HG02759 (cell line): ENCODE data around the gene CTNND2.

ENCODE experiments used
- ATAC-seq: cut with Tn5 transposase; IDR thresholded peaks from one replicate; pipeline ENCODE4 v1.9.1; 2021; ENCODE audit warnings: mild to moderate bottlenecking, moderate library complexity; ENCODE audit not compliant: unreplicated experiment

Gene CTNND2

DNA sequence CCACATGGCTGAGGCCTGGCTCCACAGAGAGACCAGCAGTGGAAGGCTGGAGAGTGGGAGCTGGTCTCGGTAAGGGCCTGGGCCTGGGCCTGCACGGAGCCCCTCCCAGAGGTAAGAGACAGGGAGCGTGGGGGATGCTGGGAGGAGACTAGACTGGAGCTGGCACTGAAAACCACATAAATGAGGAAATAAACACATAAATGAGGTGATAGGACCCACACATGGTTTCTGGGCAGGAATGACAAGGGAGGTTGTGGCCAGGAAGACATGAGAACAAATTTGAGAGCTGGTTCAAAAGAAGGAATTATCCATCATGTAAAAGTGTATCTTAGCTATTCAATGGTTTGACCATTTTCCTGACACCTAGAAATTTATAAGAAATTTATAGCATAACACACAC, 691.5 kb downstream of the CTNND2 start:
- ATAC-seq, result no peak

- no peak for ATAC-seq
These were observed 706.5 kb downstream of the CTNND2 start for GRCh38 chr5:11197726-11198125.

DNA sequence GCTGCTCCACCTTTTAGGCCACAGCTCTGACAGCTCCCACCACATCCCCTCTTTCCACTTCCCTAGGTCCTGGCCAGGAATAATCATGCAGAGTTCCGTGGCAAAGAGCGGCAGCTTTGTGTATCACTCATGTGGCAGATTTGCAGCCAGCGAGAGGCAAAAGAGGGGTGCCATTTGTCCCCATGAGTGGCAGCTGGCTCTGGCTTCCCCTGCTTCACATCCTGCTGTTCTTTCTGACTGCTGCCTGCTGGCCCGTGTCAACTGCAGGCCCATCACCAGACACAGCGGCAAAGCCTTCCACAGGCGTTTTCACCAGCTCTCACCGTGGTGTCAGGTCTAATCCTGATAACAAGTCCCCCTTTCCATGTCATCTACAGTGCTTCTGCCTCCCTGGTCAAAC, 712.6 kb downstream of the CTNND2 start:
- ATAC-seq, result no peak

GRCh38 chr5:11182441-11183080, 721.7 kb downstream of the CTNND2 start:
- no peak for ATAC-seq

GRCh38 chr5:11181940-11182339, 722.3 kb downstream of the CTNND2 start:
- no peak for ATAC-seq

DNA sequence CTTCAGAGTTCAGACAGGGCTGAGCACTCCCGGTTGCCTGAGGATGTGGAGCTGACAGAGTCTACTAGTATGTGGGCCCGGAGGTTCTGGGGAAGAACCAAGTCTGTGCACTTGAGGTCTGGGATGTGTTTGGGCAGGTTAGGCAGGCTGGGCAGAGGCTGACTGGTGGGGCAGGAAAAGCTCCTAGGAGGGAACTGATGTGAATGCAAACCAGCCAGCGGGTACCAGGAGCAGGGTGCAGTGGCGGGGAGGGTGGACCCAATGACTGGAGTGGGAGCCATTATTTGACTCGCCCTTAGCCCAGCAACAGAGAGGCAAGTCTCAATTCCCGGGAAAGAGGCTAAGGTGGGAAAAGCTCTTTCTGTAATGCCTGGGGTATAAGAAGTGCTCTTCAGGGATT, 723.4 kb downstream of the CTNND2 start:
- no peak for ATAC-seq

DNA sequence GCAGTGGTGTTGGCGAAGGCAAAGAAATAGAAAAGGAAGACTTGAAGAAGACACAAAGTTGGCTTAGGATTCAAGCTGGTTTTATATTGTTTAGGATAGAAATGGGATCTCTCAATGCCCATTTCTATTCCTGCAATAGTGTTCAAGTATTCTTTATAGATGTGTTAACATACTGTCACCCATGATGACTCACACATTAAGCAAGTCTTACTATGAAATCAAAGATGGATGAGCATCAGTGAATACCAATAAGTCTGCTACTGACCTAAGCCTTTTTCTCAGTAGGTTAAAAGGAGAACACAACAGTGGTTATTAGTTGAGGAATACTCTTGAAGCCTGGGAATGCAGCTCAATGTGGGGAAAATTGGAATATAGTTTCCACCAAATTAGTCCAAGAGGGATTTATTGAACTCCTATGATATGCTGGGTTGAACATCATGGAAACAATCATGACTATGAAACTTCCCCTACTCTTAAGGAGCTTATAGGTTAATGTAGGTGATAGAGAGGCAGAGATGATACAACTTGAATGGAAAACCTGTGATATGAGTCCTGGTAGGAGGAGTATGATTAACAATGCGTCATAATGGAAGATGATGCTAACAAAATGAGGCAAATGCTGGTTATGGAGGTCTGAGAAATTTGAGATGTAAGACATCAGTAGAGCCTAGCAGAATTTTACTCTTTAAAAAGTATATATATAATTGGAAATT, 726.1 kb downstream of the CTNND2 start:
- ATAC-seq, result no peak

- ATAC-seq, result no peak
These were observed 729.7 kb downstream of the CTNND2 start for GRCh38 chr5:11174591-11174990.

- ATAC-seq, result no peak
These were observed 731.8 kb downstream of the CTNND2 start for GRCh38 chr5:11172484-11172883.

DNA sequence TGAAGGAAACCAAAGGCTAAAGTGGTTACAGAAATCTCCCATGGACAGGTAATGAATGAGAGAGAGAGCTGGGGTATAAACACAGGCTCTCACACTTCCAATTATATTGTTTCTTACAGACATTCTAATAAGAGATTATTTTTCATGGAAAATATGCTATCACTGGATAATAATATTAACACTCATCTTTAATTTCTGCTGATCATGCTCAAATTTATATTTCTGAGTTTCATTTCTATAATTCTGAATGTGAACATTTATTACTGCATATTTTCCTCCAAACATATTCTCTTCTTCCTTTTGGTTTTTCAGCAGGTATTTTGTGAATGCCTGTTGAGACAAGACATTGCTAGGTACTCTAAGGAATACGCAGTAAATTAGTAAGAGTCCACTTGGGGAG, 733.0 kb downstream of the CTNND2 start:
- no peak for ATAC-seq

DNA sequence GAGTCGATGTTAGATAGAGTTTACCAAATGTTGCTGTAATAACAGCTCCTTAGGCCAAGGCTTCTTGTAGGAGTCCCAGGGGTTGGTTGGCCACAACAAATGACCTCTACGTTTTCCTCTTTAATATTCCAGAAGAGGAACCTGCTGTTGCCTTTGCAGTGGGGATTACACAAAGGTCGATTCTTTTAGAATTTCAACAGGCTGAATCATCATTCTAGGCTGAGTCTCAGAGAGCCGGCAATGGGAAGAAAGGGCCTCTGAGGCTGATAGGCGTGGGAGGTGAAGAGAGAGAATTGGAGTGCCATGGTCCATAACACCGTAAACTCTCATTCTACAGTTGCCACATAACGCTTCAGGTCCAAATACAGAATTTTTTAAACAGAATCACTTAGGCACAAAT, 737.3 kb downstream of the CTNND2 start:
- ATAC-seq, result no peak

DNA sequence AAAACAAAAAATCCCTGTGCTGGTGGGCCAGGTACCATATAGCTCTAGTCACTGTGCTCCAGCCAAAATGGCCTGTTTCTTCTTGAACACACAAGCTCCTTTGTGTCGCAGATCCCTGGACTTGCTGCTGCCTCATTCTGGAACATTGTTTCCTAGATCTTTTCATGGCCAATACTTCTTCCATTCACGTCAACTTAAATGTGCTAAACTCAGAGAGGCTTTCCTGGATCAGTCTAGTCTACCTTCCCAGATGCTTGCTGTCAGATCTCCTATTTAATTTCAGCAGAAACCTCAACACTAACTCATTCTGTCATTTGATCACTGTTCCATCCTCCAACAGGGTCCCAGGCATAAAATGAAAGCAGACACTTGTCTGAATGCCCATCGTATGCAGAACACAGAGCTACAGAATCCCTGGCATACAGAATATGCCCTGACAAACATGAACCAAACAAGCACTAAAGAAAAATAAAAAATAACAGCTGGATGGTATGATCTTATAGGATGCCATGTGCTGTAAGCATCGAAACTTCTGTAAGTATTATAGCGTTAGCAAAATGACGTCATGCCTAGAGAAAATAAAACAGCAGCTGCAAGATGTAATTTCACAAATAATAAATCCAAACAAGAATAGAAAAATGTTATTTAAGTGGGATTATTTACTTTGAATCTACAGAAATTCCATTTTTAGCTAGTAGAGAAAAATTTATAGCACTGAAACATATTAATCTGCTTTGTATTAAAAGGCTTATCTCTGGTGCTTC, 739.5 kb downstream of the CTNND2 start:
- no peak for ATAC-seq

GRCh38 chr5:11157132-11157531, 747.1 kb downstream of the CTNND2 start:
- ATAC-seq, result no peak

GRCh38 chr5:11153670-11154382, 750.4 kb downstream of the CTNND2 start:
- ATAC-seq, result no peak

DNA sequence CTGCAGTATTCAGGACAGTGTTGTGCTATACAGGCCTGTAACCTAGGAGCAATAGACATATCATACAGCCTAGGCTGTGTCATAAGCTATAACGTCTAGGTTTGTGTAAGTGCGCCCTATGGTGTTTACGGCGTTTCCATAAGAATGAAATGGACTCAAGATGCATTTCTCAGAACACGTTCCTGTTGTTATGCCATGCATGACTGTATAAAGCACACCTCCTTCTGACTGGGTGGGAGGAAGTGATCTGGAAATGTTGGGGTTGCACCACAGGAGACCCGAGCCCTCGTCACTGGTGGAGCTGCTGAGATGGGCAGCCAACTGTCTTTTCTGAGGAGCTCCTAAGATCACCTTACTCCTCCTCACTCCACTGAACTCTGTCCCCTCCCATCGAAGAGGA, 751.9 kb downstream of the CTNND2 start:
- no peak for ATAC-seq

DNA sequence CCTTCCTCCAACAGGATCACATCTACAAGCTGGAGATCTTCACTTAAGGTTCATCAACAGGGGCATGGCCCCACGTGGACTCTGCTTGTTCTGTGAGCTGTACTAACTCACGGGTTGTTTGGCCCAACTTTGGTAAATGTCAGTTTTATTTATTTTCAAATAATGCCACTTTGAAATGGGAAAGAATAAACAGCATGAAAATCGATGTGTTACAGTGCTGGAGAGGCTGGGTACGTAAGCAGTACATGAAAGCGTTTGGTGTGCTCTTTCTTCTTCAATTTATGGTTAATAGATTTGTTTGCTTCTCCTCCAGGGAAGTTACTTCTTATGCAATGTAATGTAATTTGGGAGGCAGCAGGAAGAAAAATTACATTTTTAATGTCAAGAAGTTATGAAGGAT, 753.3 kb downstream of the CTNND2 start:
- ATAC-seq, result no peak

DNA sequence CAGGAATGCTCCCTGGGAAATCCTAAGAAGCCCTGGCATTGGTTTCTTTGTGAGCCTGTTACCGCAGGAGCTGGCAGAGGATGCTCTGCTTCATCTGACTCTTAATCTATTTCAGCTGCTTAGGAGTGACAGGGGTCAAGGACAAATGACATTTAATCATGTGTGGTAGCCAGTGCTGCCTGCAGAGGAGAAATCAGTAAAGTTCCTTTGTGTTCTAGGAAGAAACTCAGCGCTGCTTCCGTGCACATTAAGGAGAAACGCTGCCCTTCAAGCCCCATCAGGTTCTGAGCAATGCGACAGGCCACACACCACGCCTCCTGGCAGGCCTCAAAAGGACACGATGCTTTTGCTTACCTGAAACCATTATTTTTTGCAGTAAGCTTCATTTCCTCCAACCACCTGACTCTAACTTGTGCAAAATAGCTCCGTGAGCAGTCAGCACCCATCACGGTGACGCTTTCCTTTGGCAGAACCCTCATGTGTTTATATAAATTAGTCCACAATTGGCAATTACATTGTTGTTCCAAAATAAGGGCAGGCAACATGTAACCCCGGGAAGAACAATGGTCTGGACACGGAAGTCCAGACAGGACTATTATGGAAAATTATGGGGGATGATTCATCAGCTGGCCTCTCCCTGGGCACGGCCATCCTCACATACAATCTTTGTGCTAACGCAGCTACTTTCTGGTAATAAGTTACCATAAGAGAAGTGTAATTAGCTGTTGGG, 755.3 kb downstream of the CTNND2 start:
- no peak for ATAC-seq

DNA sequence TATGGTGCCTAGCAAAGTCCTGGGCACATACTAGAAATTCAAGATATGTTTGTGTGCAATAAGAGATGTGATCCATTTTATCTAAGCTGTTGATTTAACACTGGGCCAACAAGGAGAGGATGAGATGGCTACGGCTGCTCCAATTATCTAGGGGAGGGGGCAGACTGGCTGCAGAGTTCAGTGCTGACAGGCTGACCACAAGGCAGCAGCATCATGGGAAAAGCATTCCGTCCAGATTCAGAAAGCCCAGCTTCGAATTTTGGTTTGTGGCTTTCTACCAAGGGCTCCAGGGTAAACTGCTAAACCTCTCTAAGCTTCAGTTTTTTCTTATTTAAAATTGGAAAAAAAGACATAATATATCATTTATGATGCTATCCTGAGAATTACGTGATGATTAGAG, 758.1 kb downstream of the CTNND2 start:
- ATAC-seq, result no peak

- peak; percentile 96 for ATAC-seq
These were observed 760.6 kb downstream of the CTNND2 start for GRCh38 chr5:11143456-11144267.
